Activated T-helper 2 cell treated with anti-CD3 and anti-CD28 coated beads, Interferon-gamma antibody, Interleukin-2, Interleukin-4, amounts not matched to agents 10 μg/mL and 5 μg/mL and 100 μg/mL, durations not matched to agents 14 hours and 24 hours and 36 hours (primary cell): ENCODE results near the gene MRPL55. TPM values are rescaled to one million over a fixed set of nuclear protein-coding genes. Genes with fewer than 3 reads are reported as not detected.
A peak's percentile ranks its signal among the peaks of the same experiment; 100 is the strongest.

Experiments
- DNase-seq: peaks from one replicate; pipeline ENCODE4 v3.0.0; 2021; ENCODE audit warnings: low spot score
- H3K27ac Mint-ChIP-seq: one replicate; pipeline ENCODE4 v1.8.0; 2021; ENCODE audit warnings: mixed read lengths
- H3K27me3 Mint-ChIP-seq: one replicate; pipeline ENCODE4 v1.8.0; 2021; ENCODE audit warnings: low read depth, mixed read lengths
- H3K36me3 Mint-ChIP-seq: one replicate; pipeline ENCODE4 v1.8.0; 2021; ENCODE audit warnings: low read depth, mixed read lengths
- H3K4me1 Mint-ChIP-seq: one replicate; pipeline ENCODE4 v1.8.0; 2021; ENCODE audit warnings: low read depth, mixed read lengths
- H3K4me3 Mint-ChIP-seq: one replicate; pipeline ENCODE4 v1.8.0; 2021; ENCODE audit warnings: low read depth, mild to moderate bottlenecking, moderate library complexity, mixed read lengths
- H3K9me3 Mint-ChIP-seq: one replicate; pipeline ENCODE4 v1.8.0; 2021; ENCODE audit warnings: mixed read lengths
- intact Hi-C: fragments of 100-400 bp; cut with micrococcal nuclease; formaldehyde crosslinking; loops from one replicate; pipeline ENCODE4 v1.15.1; 2023
- total RNA-seq: library from RNA; stranded (reverse); gene quantifications from 2 replicates; pipeline ENCODE4 v1.2.3, GENCODE V29; 2022

MRPL55 gene
- total RNA-seq, 1 donor from 2014 or later = 53.6 TPM

DNA sequence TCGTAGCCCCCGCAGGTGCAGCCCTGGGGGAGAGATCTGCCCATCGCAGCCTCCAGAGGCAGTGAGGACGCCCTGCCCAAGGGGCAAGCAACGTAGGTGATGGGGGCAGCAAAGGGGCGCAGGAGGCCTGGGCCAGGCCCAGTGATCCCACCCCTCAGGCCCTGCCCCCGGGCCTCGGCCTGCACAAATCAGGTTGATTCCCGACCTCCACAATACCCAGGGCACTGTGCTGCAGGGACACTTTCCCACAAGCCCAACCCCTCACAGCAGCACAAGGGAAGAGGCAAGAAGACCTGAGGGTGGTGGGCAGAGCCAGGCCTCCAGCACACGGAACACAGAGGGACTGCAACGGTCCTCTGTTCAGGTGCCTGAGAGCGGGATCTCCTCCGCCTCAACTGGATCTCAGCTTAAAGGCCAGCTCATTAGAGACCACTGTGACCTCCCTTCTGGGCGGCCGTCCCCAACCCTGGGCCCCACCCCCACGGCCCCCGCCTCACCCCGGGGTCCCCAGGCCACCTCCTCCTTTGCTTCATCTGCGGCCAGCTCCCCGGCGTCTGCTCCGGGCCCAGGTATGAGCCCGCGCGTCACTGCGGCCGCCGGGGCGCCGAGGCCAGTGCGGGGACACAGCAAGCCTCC, 27.4 kb downstream of the MRPL55 start:
- no peak for DNase-seq
- Mint-ChIP-seq H3K27ac (peak overlapping the region; percentile 70), H3K27me3 (no peaks in the 10 kb centered on the region), H3K36me3 (peaks cover 32% of the 10 kb centered on the region), H3K4me3 (peak overlapping the region; percentile 86), H3K4me1 (peaks cover 37% of the 10 kb centered on the region), H3K9me3 (no peaks in the 10 kb centered on the region)
- intact Hi-C loops = loop anchor here (1.0 to 10.0 kb wide), 6 partner anchors 22 to 376 kb away; partner anchors contain the start of genes C1orf35 and MRPL55

- peak overlapping the region; percentile 86 for H3K4me3 Mint-ChIP-seq
- peak overlapping the region; percentile 69 for H3K27ac Mint-ChIP-seq
- H3K27me3 Mint-ChIP-seq = no peaks in the 10 kb centered on the region
- DNase-seq = no peak
- intact Hi-C loops = loop anchor here (5.0 to 10.0 kb wide), 2 partner anchors 316 to 376 kb away; a partner anchor contains a TSS
- peaks cover 33% of the 10 kb centered on the region for H3K4me1 Mint-ChIP-seq
- no peaks in the 10 kb centered on the region for H3K9me3 Mint-ChIP-seq
- peaks cover 28% of the 10 kb centered on the region for H3K36me3 Mint-ChIP-seq
Observed at GRCh38 chr1:228081144-228081543, 28.0 kb downstream of the MRPL55 start.

- Mint-ChIP-seq H3K4me1 (peaks cover 21% of the 10 kb centered on the region), H3K36me3 (peaks cover 19% of the 10 kb centered on the region), H3K9me3 (no peaks in the 10 kb centered on the region), H3K4me3 (no peak overlapping the region), H3K27ac (no peak overlapping the region), H3K27me3 (no peaks in the 10 kb centered on the region)
- no peak for DNase-seq
- intact Hi-C loops = loop anchor here (5.0 to 10.0 kb wide), 2 partner anchors 315 to 378 kb away; a partner anchor contains a TSS
Observed at GRCh38 chr1:228079601-228080263, 29.4 kb downstream of the MRPL55 start.

- intact Hi-C loops = no loop called here
- H3K4me3 Mint-ChIP-seq = no peak overlapping the region
- no peaks in the 10 kb centered on the region for H3K27me3 Mint-ChIP-seq
- H3K36me3 Mint-ChIP-seq = peaks cover 12% of the 10 kb centered on the region
- H3K27ac Mint-ChIP-seq = no peak overlapping the region
- H3K9me3 Mint-ChIP-seq = no peaks in the 10 kb centered on the region
- no peak for DNase-seq
- peaks cover 14% of the 10 kb centered on the region for H3K4me1 Mint-ChIP-seq
Observed at GRCh38 chr1:228079013-228079412, 30.1 kb downstream of the MRPL55 start.

DNA sequence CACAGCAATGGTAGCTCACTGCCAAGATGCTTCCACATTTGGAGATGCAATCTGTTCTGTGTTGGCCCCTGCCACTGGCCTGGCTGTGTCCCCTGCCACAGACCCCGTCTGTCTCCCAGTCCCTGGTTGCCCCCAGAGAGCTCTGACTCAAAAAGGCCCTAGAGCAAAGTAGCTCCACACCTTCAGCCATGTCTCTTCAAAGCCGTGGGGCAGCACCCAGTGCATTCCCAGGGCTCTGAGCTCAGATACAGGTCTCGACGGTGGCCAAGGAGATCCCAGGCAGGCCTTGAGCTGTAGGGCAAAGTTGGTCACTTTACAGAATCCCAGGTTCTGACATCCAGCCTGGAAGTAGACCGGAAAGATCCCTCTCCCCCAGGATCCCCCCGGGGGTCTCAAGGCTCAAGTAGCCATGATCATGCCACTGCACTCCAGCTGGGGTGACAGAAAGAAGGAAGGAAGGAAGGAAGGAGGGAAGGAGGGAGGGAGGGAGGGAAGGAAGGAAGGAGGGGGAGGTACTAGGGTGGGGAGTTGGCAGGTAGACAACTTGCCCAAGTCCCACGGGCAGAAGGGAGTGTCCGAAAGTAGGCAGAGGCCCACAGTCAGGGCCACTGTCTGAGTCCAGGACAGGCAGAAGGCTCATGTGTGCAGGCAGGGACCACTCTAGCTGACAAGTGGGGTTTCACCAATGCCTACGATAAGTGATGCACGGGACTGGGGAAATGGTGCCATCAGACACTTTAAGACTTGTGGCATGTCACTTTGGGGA, 31.4 kb downstream of the MRPL55 start:
- no peaks in the 10 kb centered on the region for H3K9me3 Mint-ChIP-seq
- intact Hi-C loops = no loop called here
- no peak overlapping the region for H3K27ac Mint-ChIP-seq
- H3K36me3 Mint-ChIP-seq = peaks cover 3% of the 10 kb centered on the region
- no peaks in the 10 kb centered on the region for H3K27me3 Mint-ChIP-seq
- DNase-seq = no peak
- no peak overlapping the region for H3K4me3 Mint-ChIP-seq
- H3K4me1 Mint-ChIP-seq = peaks cover 12% of the 10 kb centered on the region

DNA sequence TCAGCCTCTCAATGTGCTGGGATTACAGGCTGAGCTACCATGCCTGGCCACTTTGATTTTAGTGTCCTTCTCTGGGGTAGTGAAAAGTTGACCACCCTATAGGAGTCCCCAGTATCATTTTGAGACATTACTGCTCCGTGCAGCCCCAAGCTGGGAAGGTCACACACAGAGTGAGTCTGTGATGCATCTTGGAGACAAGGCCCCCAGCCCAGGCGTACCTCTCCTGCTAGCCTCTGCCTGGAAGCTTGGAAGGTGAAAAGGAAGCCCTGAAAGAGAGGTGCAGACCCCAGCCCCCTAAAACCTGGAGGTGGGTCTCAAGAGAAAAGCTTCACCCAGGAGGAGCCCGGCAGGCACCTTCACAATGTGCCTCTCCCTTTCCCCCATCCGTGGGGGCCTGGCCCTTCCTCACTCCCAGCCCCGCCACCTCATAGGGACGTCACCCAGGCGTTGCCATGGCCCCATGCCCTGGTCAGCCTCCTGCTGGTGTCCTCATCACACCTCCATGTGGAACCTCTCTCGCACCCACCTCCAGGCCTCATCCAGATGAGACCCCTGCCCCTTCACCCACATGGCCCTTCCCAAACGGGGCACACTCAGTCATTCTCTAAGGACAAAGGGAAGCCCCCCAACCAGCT, 32.2 kb downstream of the MRPL55 start:
- no peak overlapping the region for H3K27ac Mint-ChIP-seq
- H3K36me3 Mint-ChIP-seq = peaks cover 3% of the 10 kb centered on the region

GRCh38 chr1:228075801-228076271, 33.3 kb downstream of the MRPL55 start:
- DNase-seq = no peak
- Mint-ChIP-seq H3K27me3 (no peaks in the 10 kb centered on the region), H3K9me3 (no peaks in the 10 kb centered on the region), H3K36me3 (no peaks in the 10 kb centered on the region), H3K4me3 (no peak overlapping the region), H3K4me1 (peaks cover 9% of the 10 kb centered on the region), H3K27ac (no peak overlapping the region)
- intact Hi-C loops = no loop called here

More for the DNA sequence above, 32.2 kb downstream of the MRPL55 start:
- Mint-ChIP-seq H3K27me3 (no peaks in the 10 kb centered on the region), H3K4me1 (peaks cover 12% of the 10 kb centered on the region), H3K9me3 (no peaks in the 10 kb centered on the region), H3K4me3 (no peak overlapping the region)
- no peak for DNase-seq
- intact Hi-C loops = no loop called here

GRCh38 chr1:228074954-228075730, 34.0 kb downstream of the MRPL55 start:
- Mint-ChIP-seq H3K4me3 (no peak overlapping the region), H3K36me3 (no peaks in the 10 kb centered on the region), H3K27ac (no peak overlapping the region), H3K27me3 (no peaks in the 10 kb centered on the region), H3K4me1 (peaks cover 8% of the 10 kb centered on the region), H3K9me3 (no peaks in the 10 kb centered on the region)
- DNase-seq = no peak
- intact Hi-C loops = no loop called here

DNA sequence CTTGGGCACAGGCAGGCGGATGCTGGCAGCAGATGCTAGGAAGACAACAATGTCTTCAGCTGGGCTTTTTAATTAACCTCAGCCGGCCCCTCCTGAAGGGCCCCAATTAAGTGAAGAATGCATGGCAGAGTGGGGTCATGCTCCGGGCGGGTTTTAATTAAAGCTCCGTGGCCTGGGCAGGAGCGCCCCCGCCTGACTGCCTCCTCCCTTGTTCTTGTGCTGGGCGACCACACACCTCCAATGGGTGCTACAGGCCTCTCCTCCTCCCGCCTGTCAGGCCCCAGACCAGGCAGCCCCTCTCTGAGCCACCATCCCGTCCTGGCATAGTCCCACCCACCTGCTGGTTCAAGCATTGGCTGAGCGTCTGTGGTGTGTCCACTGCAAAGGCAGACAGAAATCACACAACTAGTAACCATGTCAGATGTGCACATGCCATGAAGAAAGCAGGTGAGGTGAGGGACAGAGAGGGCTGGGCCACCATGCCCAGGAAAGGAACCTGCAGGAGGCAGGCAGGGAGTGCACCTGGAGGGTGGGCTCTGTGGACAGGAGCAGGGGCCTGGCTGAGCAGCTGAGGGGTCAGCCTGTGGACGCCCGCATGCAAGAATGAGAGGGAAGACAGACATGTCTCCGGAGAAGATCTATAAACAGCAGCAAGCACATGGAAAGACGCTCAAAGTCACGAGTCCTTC, 35.1 kb downstream of the MRPL55 start:
- intact Hi-C loops = no loop called here
- H3K27ac Mint-ChIP-seq = no peak overlapping the region
- no peaks in the 10 kb centered on the region for H3K36me3 Mint-ChIP-seq
- H3K9me3 Mint-ChIP-seq = no peaks in the 10 kb centered on the region
- H3K27me3 Mint-ChIP-seq = no peaks in the 10 kb centered on the region
- DNase-seq = no peak
- H3K4me1 Mint-ChIP-seq = peaks cover 5% of the 10 kb centered on the region
- no peak overlapping the region for H3K4me3 Mint-ChIP-seq

DNA sequence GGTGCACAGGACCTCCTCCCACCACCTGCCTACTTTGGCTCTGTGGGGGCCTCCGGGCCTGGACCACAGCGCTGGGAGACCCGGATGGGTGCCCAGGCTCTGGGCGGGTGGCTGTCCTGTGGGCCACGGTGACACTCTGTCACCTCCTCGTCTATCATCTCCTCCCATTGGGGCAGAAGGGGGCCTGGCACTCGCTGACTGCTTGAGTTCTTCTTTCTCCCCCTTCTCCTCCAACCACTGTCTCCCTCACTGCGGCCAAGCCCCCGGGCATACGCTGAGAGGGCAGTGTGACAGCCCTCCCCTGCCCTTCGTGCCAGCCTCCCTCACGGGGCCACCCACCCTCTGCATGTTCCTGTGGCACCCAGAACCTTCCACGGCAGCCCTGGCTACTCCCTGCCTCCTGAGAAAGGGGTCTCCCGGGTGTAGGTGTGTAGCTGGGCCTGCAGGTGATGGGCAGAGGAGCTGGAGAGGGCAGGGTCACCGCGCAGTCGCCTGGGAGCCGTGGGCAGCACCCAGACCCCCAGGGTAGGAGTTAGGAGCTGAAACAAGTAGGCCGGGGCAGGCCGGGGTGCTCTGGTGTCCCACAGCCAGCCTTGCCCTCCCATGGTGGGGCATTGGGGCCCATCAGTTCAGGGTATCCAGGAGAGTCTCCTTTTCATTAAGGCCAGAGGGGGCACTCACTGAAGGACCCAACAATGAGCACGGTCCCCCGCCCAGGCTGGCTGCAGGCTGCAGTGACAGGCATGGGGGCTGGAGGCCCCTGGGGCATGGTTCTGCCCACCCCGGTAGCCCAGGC, 35.8 kb downstream of the MRPL55 start:
- intact Hi-C loops = no loop called here

GRCh38 chr1:228072658-228073043, 36.4 kb downstream of the MRPL55 start:
- Mint-ChIP-seq H3K4me3 (no peak overlapping the region), H3K27me3 (no peaks in the 10 kb centered on the region)
- intact Hi-C loops = no loop called here

More for the DNA sequence above, 35.8 kb downstream of the MRPL55 start:
- H3K9me3 Mint-ChIP-seq = no peaks in the 10 kb centered on the region
- no peaks in the 10 kb centered on the region for H3K4me1 Mint-ChIP-seq
- no peaks in the 10 kb centered on the region for H3K27me3 Mint-ChIP-seq
- no peaks in the 10 kb centered on the region for H3K36me3 Mint-ChIP-seq
- no peak overlapping the region for H3K4me3 Mint-ChIP-seq
- H3K27ac Mint-ChIP-seq = no peak overlapping the region
- DNase-seq = no peak

More at GRCh38 chr1:228072658-228073043, 36.4 kb downstream of the MRPL55 start:
- Mint-ChIP-seq H3K27ac (no peak overlapping the region), H3K36me3 (no peaks in the 10 kb centered on the region), H3K9me3 (no peaks in the 10 kb centered on the region), H3K4me1 (no peaks in the 10 kb centered on the region)
- no peak for DNase-seq
